Gastroesophageal sphincter (tissue), 3 donors: ENCODE results near the gene RBMY1D.
"Not testable (repeated sequence)": the region's sequence is repeated elsewhere in the genome, so short reads cannot be mapped to it uniquely, and the experiment has no call there.

ENCODE experiments used
- CTCF ChIP-seq, 4 experiments: fragments of 200-600 bp in 2 of 4; fragments of 450-650 bp in 2 of 4; sonication (generic) in 1 of 4; IDR thresholded peaks; one replicate each; pipeline ENCODE4 v1.5.1; 2017 to 2019; ENCODE audit warnings: antibody characterized with exemption in 4 of 4, mild to moderate bottlenecking in 2 of 4, moderate library complexity in 2 of 4
- EP300 ChIP-seq: sonication (generic); formaldehyde crosslinking; IDR thresholded peaks from one replicate; pipeline ENCODE4 v1.6.1; 2017; ENCODE audit warnings: antibody characterized with exemption, mild to moderate bottlenecking
- POLR2A ChIP-seq, 2 donors: fragments of 450-650 bp; IDR thresholded peaks; one replicate each; pipeline ENCODE4 v1.6.1; 2017; ENCODE audit warnings: antibody characterized with exemption in 2 of 2, mild to moderate bottlenecking in 2 of 2, moderate library complexity in 1 of 2
- POLR2AphosphoS5 ChIP-seq: sonication (generic); formaldehyde crosslinking; IDR thresholded peaks from one replicate; pipeline ENCODE4 v1.6.1; 2017; ENCODE audit warnings: antibody characterized with exemption

DNA sequence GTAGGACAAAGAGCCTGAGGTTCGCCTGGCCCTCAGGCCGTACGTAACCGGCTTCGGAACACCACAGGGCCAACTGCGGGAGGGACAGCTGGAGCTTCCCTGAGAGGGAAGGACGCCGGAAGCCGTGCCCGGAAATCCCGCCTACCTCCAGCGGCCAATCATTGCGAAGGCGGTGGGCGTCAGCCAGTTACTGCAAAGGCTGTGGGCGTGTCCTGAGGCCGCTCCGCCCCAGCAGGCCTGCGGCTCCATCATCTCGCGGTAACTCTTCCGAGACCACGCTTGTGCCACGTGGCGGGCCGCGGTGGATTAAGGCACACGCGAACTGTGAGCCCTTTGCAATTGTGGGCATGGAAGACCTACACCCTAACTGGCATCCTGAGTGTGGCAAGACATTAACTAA, 23.6 kb upstream of the RBMY1D start, which contains the start of gene RBMY1E:
- TF ChIP-seq POLR2A (IDR thresholded peaks at IDR 0.05); CTCF (IDR thresholded peaks at IDR 0.05); EP300; POLR2AphosphoS5: not testable (repeated sequence)
